Measurements from ENCODE around the gene CES5A. TPM values are rescaled to one million over a fixed set of nuclear protein-coding genes. Genes with fewer than 3 reads are reported as not detected.
"Not testable (repeated sequence)": the region's sequence is repeated elsewhere in the genome, so short reads cannot be mapped to it uniquely, and the experiment has no call there.

Gene CES5A
- total RNA-seq, 1 donor from 2014 or later: not detected

- no peaks in the 10 kb centered on the region for H3K9me3 Mint-ChIP-seq
- no peaks in the 10 kb centered on the region for H3K4me1 Mint-ChIP-seq (ENCODE audit: low read depth)
- H3K27ac Mint-ChIP-seq: no peak overlapping the region
- DNase-seq (ENCODE audit: low spot score): no peak
- H3K27me3 Mint-ChIP-seq (ENCODE audit: insufficient read depth): peaks cover 3% of the 10 kb centered on the region
- intact Hi-C loops (cut with micrococcal nuclease): no loop called here
- no peak overlapping the region for H3K4me3 Mint-ChIP-seq
- H3K36me3 Mint-ChIP-seq (ENCODE audit: low read depth): no peaks in the 10 kb centered on the region
Observed at GRCh38 chr16:55868980-55869379, 6.2 kb downstream of the CES5A start.

GRCh38 chr16:55868137-55868536 lies 7.0 kb downstream of the CES5A start:
- H3K9me3 Mint-ChIP-seq: no peaks in the 10 kb centered on the region
- H3K27ac Mint-ChIP-seq: no peak overlapping the region
- peaks cover 3% of the 10 kb centered on the region for H3K27me3 Mint-ChIP-seq (ENCODE audit: insufficient read depth)
- H3K4me1 Mint-ChIP-seq (ENCODE audit: low read depth): no peaks in the 10 kb centered on the region
- H3K36me3 Mint-ChIP-seq (ENCODE audit: low read depth): no peaks in the 10 kb centered on the region
- no peak for DNase-seq (ENCODE audit: low spot score)
- no peak overlapping the region for H3K4me3 Mint-ChIP-seq
- intact Hi-C loops (cut with micrococcal nuclease): no loop called here

GRCh38 chr16:55861288-55861687 lies 13.9 kb downstream of the CES5A start:
- H3K9me3 Mint-ChIP-seq: no peaks in the 10 kb centered on the region
- H3K4me3 Mint-ChIP-seq: no peak overlapping the region
- H3K4me1 Mint-ChIP-seq (ENCODE audit: low read depth): no peaks in the 10 kb centered on the region
- DNase-seq (ENCODE audit: low spot score): no peak
- H3K27me3 Mint-ChIP-seq (ENCODE audit: insufficient read depth): no peaks in the 10 kb centered on the region
- intact Hi-C loops (cut with micrococcal nuclease): no loop called here
- H3K36me3 Mint-ChIP-seq (ENCODE audit: low read depth): no peaks in the 10 kb centered on the region
- H3K27ac Mint-ChIP-seq: no peak overlapping the region

GRCh38 chr16:55857650-55858049 lies 17.5 kb downstream of the CES5A start:
- H3K9me3 Mint-ChIP-seq; H3K27me3 Mint-ChIP-seq (ENCODE audit: insufficient read depth); intact Hi-C loops (cut with micrococcal nuclease); H3K4me1 Mint-ChIP-seq (ENCODE audit: low read depth); H3K36me3 Mint-ChIP-seq (ENCODE audit: low read depth); H3K4me3 Mint-ChIP-seq; H3K27ac Mint-ChIP-seq; DNase-seq (ENCODE audit: low spot score): not testable (repeated sequence)

GRCh38 chr16:55856950-55857349 lies 18.2 kb downstream of the CES5A start:
- Mint-ChIP-seq H3K4me1 (ENCODE audit: low read depth) (no peaks in the 10 kb centered on the region), H3K9me3 (no peaks in the 10 kb centered on the region), H3K27ac (no peak overlapping the region), H3K36me3 (ENCODE audit: low read depth) (no peaks in the 10 kb centered on the region), H3K4me3 (no peak overlapping the region), H3K27me3 (ENCODE audit: insufficient read depth) (no peaks in the 10 kb centered on the region)
- intact Hi-C loops (cut with micrococcal nuclease): no loop called here
- DNase-seq (ENCODE audit: low spot score): no peak

GRCh38 chr16:55853114-55853513 lies 22.1 kb downstream of the CES5A start:
- DNase-seq (ENCODE audit: low spot score): no peak

GRCh38 chr16:55849536-55849935 lies 25.6 kb downstream of the CES5A start:
- intact Hi-C loops (cut with micrococcal nuclease): loop anchor here (10.0 kb wide), 1 partner anchor 305 kb away; no protein-coding TSS in a partner anchor
- Mint-ChIP-seq H3K27ac (no peak overlapping the region), H3K27me3 (ENCODE audit: insufficient read depth) (peaks cover 11% of the 10 kb centered on the region), H3K4me1 (ENCODE audit: low read depth) (no peaks in the 10 kb centered on the region), H3K36me3 (ENCODE audit: low read depth) (no peaks in the 10 kb centered on the region), H3K9me3 (no peaks in the 10 kb centered on the region), H3K4me3 (no peak overlapping the region)
- DNase-seq (ENCODE audit: low spot score): no peak

More at GRCh38 chr16:55853114-55853513, 22.1 kb downstream of the CES5A start:
- H3K36me3 Mint-ChIP-seq (ENCODE audit: low read depth): no peaks in the 10 kb centered on the region
- intact Hi-C loops (cut with micrococcal nuclease): no loop called here
- H3K27ac Mint-ChIP-seq: no peak overlapping the region
- H3K9me3 Mint-ChIP-seq: no peaks in the 10 kb centered on the region
- no peak overlapping the region for H3K4me3 Mint-ChIP-seq
- H3K4me1 Mint-ChIP-seq (ENCODE audit: low read depth): no peaks in the 10 kb centered on the region
- H3K27me3 Mint-ChIP-seq (ENCODE audit: insufficient read depth): peaks cover 11% of the 10 kb centered on the region

- Mint-ChIP-seq H3K36me3 (ENCODE audit: low read depth) (no peaks in the 10 kb centered on the region), H3K9me3 (no peaks in the 10 kb centered on the region), H3K4me1 (ENCODE audit: low read depth) (no peaks in the 10 kb centered on the region), H3K27ac (no peak overlapping the region), H3K4me3 (no peak overlapping the region), H3K27me3 (ENCODE audit: insufficient read depth) (peaks cover 11% of the 10 kb centered on the region)
- DNase-seq (ENCODE audit: low spot score): no peak
- intact Hi-C loops (cut with micrococcal nuclease): loop anchor here (10.0 kb wide), 1 partner anchor 302 kb away; no protein-coding TSS in a partner anchor
Observed at GRCh38 chr16:55846598-55847346, 28.4 kb downstream of the CES5A start.

GRCh38 chr16:55843105-55843395 lies 32.1 kb downstream of the CES5A start:
- intact Hi-C loops (cut with micrococcal nuclease): loop anchor here (1.0 to 10.0 kb wide), 3 partner anchors 131 to 474 kb away; no protein-coding TSS in a partner anchor
- Mint-ChIP-seq H3K27me3 (ENCODE audit: insufficient read depth) (peaks cover 7% of the 10 kb centered on the region), H3K4me1 (ENCODE audit: low read depth) (no peaks in the 10 kb centered on the region), H3K9me3 (no peaks in the 10 kb centered on the region), H3K4me3 (no peak overlapping the region), H3K27ac (no peak overlapping the region), H3K36me3 (ENCODE audit: low read depth) (no peaks in the 10 kb centered on the region)
- no peak for DNase-seq (ENCODE audit: low spot score)

GRCh38 chr16:55842369-55843104 lies 32.6 kb downstream of the CES5A start:
- no peak overlapping the region for H3K4me3 Mint-ChIP-seq
- peaks cover 7% of the 10 kb centered on the region for H3K27me3 Mint-ChIP-seq (ENCODE audit: insufficient read depth)
- intact Hi-C loops (cut with micrococcal nuclease): loop anchor here (1.0 to 10.0 kb wide), 4 partner anchors 130 to 475 kb away; no protein-coding TSS in a partner anchor
- H3K27ac Mint-ChIP-seq: no peak overlapping the region
- no peaks in the 10 kb centered on the region for H3K9me3 Mint-ChIP-seq
- no peaks in the 10 kb centered on the region for H3K4me1 Mint-ChIP-seq (ENCODE audit: low read depth)
- no peaks in the 10 kb centered on the region for H3K36me3 Mint-ChIP-seq (ENCODE audit: low read depth)
- DNase-seq (ENCODE audit: low spot score): no peak

- intact Hi-C loops (cut with micrococcal nuclease): no loop called here
- no peak for DNase-seq (ENCODE audit: low spot score)
- no peak overlapping the region for H3K27ac Mint-ChIP-seq
- H3K36me3 Mint-ChIP-seq (ENCODE audit: low read depth): no peaks in the 10 kb centered on the region
- H3K9me3 Mint-ChIP-seq: no peaks in the 10 kb centered on the region
- no peak overlapping the region for H3K4me3 Mint-ChIP-seq
- no peaks in the 10 kb centered on the region for H3K4me1 Mint-ChIP-seq (ENCODE audit: low read depth)
- H3K27me3 Mint-ChIP-seq (ENCODE audit: insufficient read depth): peaks cover 9% of the 10 kb centered on the region
Observed at GRCh38 chr16:55839115-55839514, 36.1 kb downstream of the CES5A start.

GRCh38 chr16:55836158-55836611 lies 39.0 kb downstream of the CES5A start:
- Mint-ChIP-seq H3K36me3 (ENCODE audit: low read depth) (no peaks in the 10 kb centered on the region), H3K4me1 (ENCODE audit: low read depth) (no peaks in the 10 kb centered on the region), H3K4me3 (no peak overlapping the region), H3K9me3 (no peaks in the 10 kb centered on the region), H3K27me3 (ENCODE audit: insufficient read depth) (peaks cover 9% of the 10 kb centered on the region), H3K27ac (no peak overlapping the region)
- no peak for DNase-seq (ENCODE audit: low spot score)
- intact Hi-C loops (cut with micrococcal nuclease): no loop called here

GRCh38 chr16:55835581-55835980 lies 39.6 kb downstream of the CES5A start:
- Mint-ChIP-seq H3K36me3 (ENCODE audit: low read depth) (no peaks in the 10 kb centered on the region), H3K27me3 (ENCODE audit: insufficient read depth) (peaks cover 9% of the 10 kb centered on the region), H3K4me3 (no peak overlapping the region), H3K27ac (no peak overlapping the region), H3K4me1 (ENCODE audit: low read depth) (no peaks in the 10 kb centered on the region), H3K9me3 (no peaks in the 10 kb centered on the region)
- intact Hi-C loops (cut with micrococcal nuclease): no loop called here
- no peak for DNase-seq (ENCODE audit: low spot score)
